HG02973 (cell line): ENCODE results near the gene FAM32A.

Experiments used
- ATAC-seq: cut with Tn5 transposase; IDR thresholded peaks from one replicate; pipeline ENCODE4 v1.9.1; 2021; ENCODE audit warnings: moderate library complexity; ENCODE audit not compliant: unreplicated experiment

The FAM32A gene

GRCh38 chr19:16201011-16201391 is 15.8 kb downstream of the FAM32A start:
- ATAC-seq = no peak

GRCh38 chr19:16202320-16203255 is 17.4 kb downstream of the FAM32A start:
- no peak for ATAC-seq

GRCh38 chr19:16203256-16204004 is 18.2 kb downstream of the FAM32A start:
- no peak for ATAC-seq

GRCh38 chr19:16204005-16204294 is 18.7 kb downstream of the FAM32A start:
- no peak for ATAC-seq

- no peak for ATAC-seq
These were observed 20.2 kb downstream of the FAM32A start for GRCh38 chr19:16205205-16206045.

GRCh38 chr19:16206046-16206605 is 20.9 kb downstream of the FAM32A start:
- ATAC-seq = no peak

- no peak for ATAC-seq
These were observed 21.4 kb downstream of the FAM32A start for GRCh38 chr19:16206637-16207036.

- ATAC-seq = no peak
These were observed 21.9 kb downstream of the FAM32A start for GRCh38 chr19:16207063-16207462.

GRCh38 chr19:16207490-16208025 is 22.3 kb downstream of the FAM32A start:
- ATAC-seq = no peak

- ATAC-seq = no peak
These were observed 23.0 kb downstream of the FAM32A start for GRCh38 chr19:16208064-16208759.

GRCh38 chr19:16208847-16209665 is 23.8 kb downstream of the FAM32A start:
- no peak for ATAC-seq

GRCh38 chr19:16210168-16210567 is 25.0 kb downstream of the FAM32A start:
- no peak for ATAC-seq

- no peak for ATAC-seq
These were observed 27.9 kb downstream of the FAM32A start for GRCh38 chr19:16213076-16213475.

- ATAC-seq = no peak
These were observed 31.8 kb downstream of the FAM32A start for GRCh38 chr19:16216744-16217670.

- no peak for ATAC-seq
These were observed 32.7 kb downstream of the FAM32A start for GRCh38 chr19:16217716-16218451.

GRCh38 chr19:16218851-16219250 is 33.6 kb downstream of the FAM32A start:
- no peak for ATAC-seq

- no peak for ATAC-seq
These were observed 37.6 kb downstream of the FAM32A start for GRCh38 chr19:16222806-16223205.

GRCh38 chr19:16223746-16224145 is 38.5 kb downstream of the FAM32A start:
- ATAC-seq = no peak
